Esophagus muscularis mucosa (tissue), 4 donors: ENCODE data around the gene CAMKMT.

Experiments
- CTCF ChIP-seq, 3 experiments: fragments of 200-600 bp in 2 of 3; fragments of 450-650 bp in 1 of 3; sonication (generic) in 2 of 3; IDR thresholded peaks; one replicate each; pipeline ENCODE4 v1.5.1; 2017 to 2019; ENCODE audit warnings: antibody characterized with exemption in 3 of 3, mild to moderate bottlenecking in 2 of 3, moderate library complexity in 1 of 3
- EP300 ChIP-seq: sonication (generic); formaldehyde crosslinking; IDR thresholded peaks from one replicate; pipeline ENCODE4 v1.6.1; 2017; ENCODE audit warnings: antibody characterized with exemption
- POLR2AphosphoS5 ChIP-seq, 2 donors: sonication (generic); formaldehyde crosslinking; IDR thresholded peaks; one replicate each; pipeline ENCODE4 v1.6.1; 2017; ENCODE audit warnings: antibody characterized with exemption in 2 of 2

DNA sequence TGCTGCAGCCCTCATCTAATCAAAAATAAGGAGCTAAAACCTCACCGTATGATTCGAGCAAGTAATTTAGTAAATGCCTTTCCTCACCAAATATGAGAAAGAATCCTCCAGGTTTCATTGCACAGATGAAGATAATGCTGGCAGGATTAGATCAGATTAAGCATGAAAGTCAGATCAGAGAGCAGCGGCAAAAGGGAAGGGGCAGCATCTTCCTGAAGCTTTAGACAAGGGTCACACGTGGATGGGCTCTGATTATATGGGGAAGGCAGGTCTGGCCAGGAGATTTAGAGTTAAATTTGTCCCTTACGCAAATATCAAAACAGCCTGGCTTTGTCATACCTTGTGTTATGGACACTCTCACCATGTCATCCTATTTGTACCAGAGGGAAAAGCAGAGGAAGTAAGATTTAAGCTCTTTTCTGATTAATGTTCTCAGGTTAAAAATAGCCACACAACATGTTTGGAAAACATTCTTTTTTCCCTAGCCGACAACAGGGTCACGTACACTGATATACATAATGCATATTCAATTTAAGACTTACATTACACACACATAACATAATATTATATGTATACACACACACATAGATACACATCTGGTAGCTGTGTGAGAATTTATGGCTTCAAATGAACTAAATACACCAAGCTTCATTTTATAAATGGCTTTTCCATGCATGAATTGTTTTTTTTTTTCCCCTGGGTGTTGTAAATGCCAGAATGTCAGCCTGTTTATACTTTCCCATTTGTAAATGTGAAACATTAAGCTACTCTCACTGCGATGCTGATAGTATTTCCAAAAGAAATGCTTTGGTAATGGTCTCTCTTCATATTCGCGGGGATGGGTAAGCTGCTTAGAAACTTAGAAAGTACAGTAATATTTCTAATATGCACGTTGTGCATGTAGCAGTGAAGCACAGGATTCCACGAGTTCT, 383.5 kb downstream of the CAMKMT start:
- TF ChIP-seq CTCF (IDR thresholded peaks at IDR 0.05): no peak
- no peak for TF ChIP-seq POLR2AphosphoS5 (IDR thresholded peaks at IDR 0.05)
- TF ChIP-seq EP300: no peak
